ENCODE results near the gene TSSK1B. TPM values are rescaled to one million over a fixed set of nuclear protein-coding genes. Genes with fewer than 3 reads are reported as not detected.

The TSSK1B gene
- total RNA-seq, 1 experiment from 2014 or later, result 0.17 TPM

GRCh38 chr5:113435575-113435974 lies 786 bp upstream of the TSSK1B start:
- no peak overlapping the region for H2AFZ ChIP-seq (ENCODE audit: low read length)
- no peaks in the 10 kb centered on the region for H3K4me1 Mint-ChIP-seq
- H3K36me3 Mint-ChIP-seq (ENCODE audit: insufficient read depth in 1 of 3, low read depth in 3 of 3), result no peaks in the 10 kb centered on the region; a peak in 1 of 7 replicates
- H3K9me3 Mint-ChIP-seq, result peaks cover 0 to 2% of the 10 kb centered on the region in 2 experiments; a peak in 1 of 5 replicates
- no peak overlapping the region for H3K23ac ChIP-seq (ENCODE audit: insufficient read length, low read depth, low read length)
- no peak overlapping the region for H4K5ac ChIP-seq (ENCODE audit: insufficient read length, low read depth, low read length)
- no peak overlapping the region for H4K8ac ChIP-seq (replicated peaks; ENCODE audit: insufficient read length, low read depth, low read length)
- H2BK20ac ChIP-seq (ENCODE audit: low read depth, low read length, poor library complexity, severe bottlenecking), result no peak overlapping the region
- no peaks in the 10 kb centered on the region; the same call in 1 of the 2 replicates for H3K27me3 ChIP-seq (ENCODE audit: insufficient read depth, low read length)
- H2AK5ac ChIP-seq (ENCODE audit: insufficient read length, low read length), result no peak overlapping the region
- no peak for DNase-seq
- no peaks in the 10 kb centered on the region for H3K79me1 ChIP-seq (ENCODE audit: insufficient read depth, low read depth, low read length, poor library complexity, severe bottlenecking)
- no peak overlapping the region for H4K91ac ChIP-seq (ENCODE audit: insufficient read length, low read depth, low read length)
- WGBS (ENCODE audit: extremely low coverage, insufficient read length, low lambda C conversion rate), result no CpG with 5 or more reads among the region's 4 CpGs
- H3K4me3 Mint-ChIP-seq, result no peak overlapping the region
- no peak overlapping the region for H3T11ph ChIP-seq (ENCODE audit: low read length)
- H3K23me2 ChIP-seq (ENCODE audit: insufficient read length, low read depth, low read length, poor library complexity, severe bottlenecking), result no peaks in the 10 kb centered on the region
- H3K4ac ChIP-seq (ENCODE audit: low read depth, low read length), result no peak overlapping the region
- no peak overlapping the region for H2BK120ac ChIP-seq (ENCODE audit: low read depth, low read length, poor library complexity, severe bottlenecking)
- H2BK5ac ChIP-seq (ENCODE audit: insufficient read length, low read length), result no peak overlapping the region
- no peak overlapping the region for H3K27ac ChIP-seq (ENCODE audit: insufficient read length, low read depth, low read length)
- no peak overlapping the region for H3K27ac Mint-ChIP-seq
- H3K4me2 ChIP-seq (ENCODE audit: insufficient read depth, insufficient read length, low read length), result no peak overlapping the region
- no peak overlapping the region for H3K14ac ChIP-seq (ENCODE audit: insufficient read depth, low read length)
- no peaks in the 10 kb centered on the region for H4K20me1 ChIP-seq (ENCODE audit: control insufficient read depth, insufficient read depth, insufficient read length)
- H3K9me3 ChIP-seq (ENCODE audit: control insufficient read depth, low read depth, low read length), result no peaks in the 10 kb centered on the region
- H3K9ac ChIP-seq (ENCODE audit: extremely low read depth, insufficient read length, low read length), result no peak overlapping the region
- no peaks in the 10 kb centered on the region for H3K79me2 ChIP-seq (ENCODE audit: insufficient read depth, low read length)
- H3K18ac ChIP-seq (ENCODE audit: insufficient read length, low read depth, low read length), result no peak overlapping the region
- no peak overlapping the region for H3K56ac ChIP-seq (ENCODE audit: insufficient read length, low read depth, low read length)
- no peak overlapping the region for H2BK12ac ChIP-seq (ENCODE audit: insufficient read length, low read depth, low read length)
- H2BK15ac ChIP-seq (ENCODE audit: low read depth, low read length), result no peak overlapping the region
- no peaks in the 10 kb centered on the region; the same call in 1 of the 2 replicates for H3K27me3 Mint-ChIP-seq (ENCODE audit: low read depth)
- TF ChIP-seq CTCF (conservative IDR thresholded peaks at IDR 0.05), result no peak
- no peaks in the 10 kb centered on the region for H3K4me1 ChIP-seq (ENCODE audit: insufficient read depth, low read length)

All from H9 (cell line).